Activated CD8-positive, alpha-beta memory T cell treated with anti-CD3 and anti-CD28 coated beads, Interleukin-2, amount 50 U/mL, for 48 hours (primary cell): ENCODE results near the gene TCF4.

Experiments
- DNase-seq: peaks from one replicate; pipeline ENCODE4 v3.0.0-alpha.2; 2020

Gene TCF4

GRCh38 chr18:55543130-55543704 is 44.8 kb downstream of the TCF4 start:
- no peak for DNase-seq

DNA sequence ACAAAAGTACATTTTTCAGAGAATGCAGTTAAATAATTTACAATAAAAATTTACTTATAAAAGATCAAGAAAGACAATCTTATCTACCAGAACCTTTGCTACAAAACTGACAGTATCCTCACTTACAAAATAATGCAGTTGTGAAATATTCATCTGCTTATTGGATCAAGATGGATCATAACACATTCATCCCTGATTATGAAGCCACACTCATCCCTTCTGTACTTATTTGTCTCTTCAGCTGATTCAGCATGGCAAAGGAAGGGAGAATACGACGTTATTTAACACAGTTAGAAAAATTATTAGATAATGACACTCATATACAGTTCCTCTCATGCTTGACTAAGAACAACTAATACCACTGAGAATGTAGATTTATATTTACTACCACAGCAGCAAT is 46.4 kb downstream of the TCF4 start:
- no peak for DNase-seq

DNA sequence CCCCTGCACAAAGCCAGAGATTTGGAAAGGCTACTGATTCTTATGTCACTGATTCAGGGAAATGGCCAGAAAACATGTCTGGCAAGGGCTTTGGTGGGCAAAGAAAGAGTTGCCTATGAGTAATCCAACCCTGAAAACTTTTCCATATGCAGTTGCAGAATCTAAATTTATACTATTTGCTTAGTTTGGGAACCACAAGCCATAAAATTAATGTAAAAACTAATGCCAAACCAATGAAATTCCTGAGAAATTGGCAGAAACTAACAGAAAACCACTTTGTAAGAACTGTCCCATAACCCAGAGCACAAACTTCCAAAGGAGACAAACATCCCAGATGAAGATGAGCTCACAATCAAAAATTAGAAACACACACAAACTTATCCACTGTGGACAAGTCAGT is 48.8 kb downstream of the TCF4 start:
- DNase-seq, result no peak

- no peak for DNase-seq
Observed at GRCh38 chr18:55534996-55535395, 53.0 kb downstream of the TCF4 start.

- no peak for DNase-seq
Observed at GRCh38 chr18:55534547-55534946, 53.4 kb downstream of the TCF4 start.

GRCh38 chr18:55530166-55530565 is 57.8 kb downstream of the TCF4 start:
- no peak for DNase-seq

GRCh38 chr18:55529581-55529980 is 58.4 kb downstream of the TCF4 start:
- no peak for DNase-seq

DNA sequence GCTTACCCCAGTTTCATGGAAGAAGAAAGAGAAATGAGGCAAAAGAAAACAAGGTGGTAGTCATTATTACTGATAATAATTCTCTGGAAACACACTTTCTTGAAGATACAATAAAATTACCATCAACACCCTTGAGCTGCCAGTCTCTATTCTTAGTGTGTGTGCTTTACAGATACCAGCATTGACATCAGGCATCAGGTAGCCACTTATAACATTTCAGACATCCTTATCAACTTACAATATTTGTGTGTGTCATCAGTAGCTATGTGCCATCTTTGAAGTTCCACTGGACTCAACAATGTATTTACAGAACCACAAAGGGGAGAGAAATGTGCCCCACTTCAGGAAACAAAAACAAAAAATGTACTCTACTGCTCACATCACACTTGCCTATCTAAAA is 62.1 kb downstream of the TCF4 start:
- no peak for DNase-seq

DNA sequence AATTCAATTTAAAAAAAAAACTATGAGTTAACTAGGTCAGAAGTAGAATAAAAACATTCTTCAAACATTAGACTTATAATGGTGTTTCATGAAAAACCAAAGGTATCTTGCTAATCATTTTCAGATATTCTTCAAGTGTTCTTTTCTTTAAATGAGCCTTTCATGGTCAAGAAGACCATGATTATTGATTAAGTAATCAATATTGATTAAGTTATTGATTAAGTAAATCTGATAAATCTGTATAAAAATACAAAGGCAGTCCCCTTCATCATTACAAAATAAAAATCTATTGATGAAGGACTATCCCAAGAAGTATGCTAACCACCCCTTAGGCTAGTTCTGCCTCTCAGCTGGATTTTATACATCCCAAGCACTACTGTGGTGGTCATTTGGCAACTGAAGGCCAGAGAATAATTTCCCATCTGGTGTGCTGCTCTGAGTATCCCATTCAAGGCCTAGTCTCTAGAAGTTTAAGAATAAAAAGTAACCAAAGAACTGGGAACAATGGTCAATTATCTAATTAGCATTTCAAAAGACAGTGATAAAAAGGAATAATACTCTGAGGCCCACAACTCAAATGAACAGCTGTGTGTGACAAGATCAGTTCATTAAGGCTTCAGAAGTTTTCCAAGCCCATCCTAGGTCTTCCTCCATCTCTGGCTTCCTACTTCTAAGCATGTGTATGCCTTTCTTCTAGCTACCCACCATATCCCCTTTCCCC is 63.5 kb downstream of the TCF4 start:
- no peak for DNase-seq

- no peak for DNase-seq
Observed at GRCh38 chr18:55523001-55523400, 65.0 kb downstream of the TCF4 start.

- DNase-seq, result no peak
Observed at GRCh38 chr18:55522011-55522410, 66.0 kb downstream of the TCF4 start.

DNA sequence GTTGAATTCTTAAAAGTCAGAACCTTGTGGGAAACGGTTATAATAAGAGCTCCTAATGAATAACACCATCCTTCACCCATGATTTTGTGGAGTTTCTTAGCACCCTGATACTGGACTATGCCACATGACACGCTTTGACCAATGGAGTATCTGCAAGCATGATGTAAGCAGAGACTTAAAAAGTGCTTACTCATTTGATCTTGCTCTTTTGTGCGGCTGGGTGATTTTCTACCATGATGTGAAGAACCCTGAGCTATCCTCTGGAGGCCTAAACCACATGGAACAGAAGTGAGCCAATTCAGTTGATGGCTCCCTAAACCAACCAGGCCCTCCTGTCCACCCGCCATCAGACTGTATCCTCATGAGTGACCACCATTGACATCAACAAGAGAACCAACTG is 70.9 kb downstream of the TCF4 start:
- no peak for DNase-seq

DNA sequence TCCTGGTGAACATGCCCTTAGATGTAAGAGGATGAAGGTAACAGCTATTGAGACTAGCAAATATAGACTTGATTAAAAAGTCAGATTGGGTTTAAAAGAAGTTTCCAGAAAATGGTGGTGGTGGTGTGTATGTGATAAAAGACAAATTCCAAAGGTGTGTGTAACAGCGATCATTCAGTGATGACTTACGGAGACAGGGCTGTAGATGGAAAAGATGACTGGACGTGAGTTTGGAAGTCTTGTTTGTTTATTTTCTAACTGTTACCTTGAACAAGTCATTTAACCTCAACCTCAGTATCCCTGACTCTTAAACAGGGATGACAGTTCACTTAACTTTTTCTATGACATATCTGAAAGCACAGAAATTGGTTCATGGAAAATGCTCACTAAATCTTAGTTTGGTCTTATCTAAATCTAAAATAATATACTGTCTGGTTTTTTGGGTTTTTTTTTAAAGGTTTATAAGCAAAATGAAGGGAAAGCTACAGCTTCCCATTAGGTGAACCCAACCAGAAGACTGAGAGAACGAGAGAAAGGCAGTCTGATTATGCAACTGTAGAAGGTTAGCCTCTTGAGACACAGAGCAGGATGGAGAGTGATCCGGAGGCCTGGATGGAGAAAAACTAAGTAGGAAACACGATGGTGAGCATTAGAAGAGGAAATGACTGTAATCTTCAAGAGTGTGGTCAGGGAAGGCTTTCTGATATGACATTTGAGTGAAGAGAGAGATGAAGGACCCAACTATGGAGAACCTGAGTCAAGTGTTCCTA is 71.9 kb downstream of the TCF4 start:
- no peak for DNase-seq

DNA sequence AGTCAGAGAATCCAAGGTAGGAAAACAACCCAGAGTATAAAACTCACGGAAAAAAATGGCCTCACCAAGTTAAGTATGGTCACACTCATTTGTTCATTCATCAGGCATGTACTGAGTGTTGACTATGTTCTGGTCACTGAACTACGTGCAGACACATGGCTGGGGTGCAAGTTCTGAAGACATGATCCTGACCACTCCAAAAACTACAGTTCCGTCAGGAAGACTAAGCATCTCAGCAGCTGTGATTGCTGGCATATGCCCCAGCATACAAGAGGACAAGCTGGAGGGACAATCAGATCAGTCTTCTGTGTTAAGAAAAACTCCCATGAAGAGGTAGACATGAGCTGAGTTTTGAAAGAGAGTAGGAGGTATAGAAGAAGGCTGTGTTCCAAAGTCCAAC is 72.8 kb downstream of the TCF4 start:
- no peak for DNase-seq

GRCh38 chr18:55513161-55513560 is 74.8 kb downstream of the TCF4 start:
- DNase-seq, result no peak

DNA sequence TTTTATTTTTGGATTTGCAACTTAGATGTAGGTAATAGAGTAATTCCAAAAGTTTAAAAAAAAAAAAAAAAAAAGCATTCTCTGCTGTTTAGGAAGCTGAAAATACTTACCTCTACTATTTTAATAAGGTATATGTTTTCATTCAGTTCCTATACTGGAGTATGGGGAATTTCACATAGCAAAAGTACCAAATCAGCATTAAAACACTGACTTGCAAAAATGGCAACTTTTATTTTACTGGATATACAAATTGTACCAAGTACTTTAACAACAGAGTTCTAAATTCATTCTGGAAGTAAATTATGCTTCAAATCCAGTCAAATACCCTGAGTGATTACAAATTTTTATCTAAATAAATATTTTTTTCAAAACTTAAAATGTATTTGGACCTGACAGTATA is 76.7 kb downstream of the TCF4 start:
- no peak for DNase-seq

- no peak for DNase-seq
Observed at GRCh38 chr18:55510809-55511208, 77.2 kb downstream of the TCF4 start.

DNA sequence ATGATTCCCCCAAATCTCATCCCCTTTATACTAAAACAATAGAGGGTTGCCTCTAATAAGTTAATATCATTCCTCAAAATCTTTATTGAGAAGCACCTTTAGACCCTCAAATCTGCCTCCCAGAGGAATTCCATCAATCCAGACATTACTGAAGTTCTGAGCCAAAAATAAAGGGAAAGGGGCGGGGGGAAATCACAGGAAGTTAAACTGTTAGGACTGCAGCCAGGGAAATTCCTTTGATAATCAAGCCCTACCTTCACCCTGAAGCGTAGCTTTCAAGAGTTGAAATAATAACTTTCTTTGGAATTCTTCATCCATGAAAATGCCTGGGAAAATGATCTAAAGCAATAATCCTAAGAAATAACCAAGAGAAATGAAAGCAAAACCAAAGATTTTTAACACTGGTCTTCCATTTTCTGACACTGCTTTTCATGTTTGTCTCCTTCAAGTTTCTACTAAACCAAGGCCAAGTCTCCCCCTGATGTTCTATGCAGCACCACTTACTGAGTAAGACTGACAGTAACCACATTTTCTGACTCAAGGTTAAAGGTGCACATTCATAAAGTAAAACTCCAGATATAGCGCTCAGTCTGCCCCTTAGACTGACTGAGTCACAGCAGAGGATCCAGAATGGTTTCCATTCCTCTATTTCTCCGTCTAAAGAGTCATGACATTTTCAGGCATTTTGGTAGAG is 78.2 kb downstream of the TCF4 start:
- no peak for DNase-seq

DNA sequence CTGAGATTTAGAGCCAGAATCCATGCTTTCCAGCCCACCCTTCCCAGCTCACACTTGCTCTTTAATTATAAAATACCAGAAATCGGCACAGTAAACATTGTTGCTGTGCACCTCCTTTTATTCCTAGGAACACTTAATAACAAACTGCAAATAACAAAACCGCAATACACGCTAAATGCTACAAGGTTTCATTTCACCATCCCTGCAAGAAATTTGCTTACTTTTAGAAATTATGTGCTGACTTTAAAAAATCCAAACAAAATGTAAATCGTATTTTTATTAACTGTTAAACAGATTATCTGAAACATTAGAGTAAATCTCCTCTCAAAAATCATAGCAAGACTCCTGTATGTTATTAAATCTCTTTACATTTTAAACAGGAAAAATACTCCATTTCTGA is 79.3 kb downstream of the TCF4 start:
- no peak for DNase-seq

- DNase-seq, result no peak
Observed at GRCh38 chr18:55506074-55506473, 81.9 kb downstream of the TCF4 start.

DNA sequence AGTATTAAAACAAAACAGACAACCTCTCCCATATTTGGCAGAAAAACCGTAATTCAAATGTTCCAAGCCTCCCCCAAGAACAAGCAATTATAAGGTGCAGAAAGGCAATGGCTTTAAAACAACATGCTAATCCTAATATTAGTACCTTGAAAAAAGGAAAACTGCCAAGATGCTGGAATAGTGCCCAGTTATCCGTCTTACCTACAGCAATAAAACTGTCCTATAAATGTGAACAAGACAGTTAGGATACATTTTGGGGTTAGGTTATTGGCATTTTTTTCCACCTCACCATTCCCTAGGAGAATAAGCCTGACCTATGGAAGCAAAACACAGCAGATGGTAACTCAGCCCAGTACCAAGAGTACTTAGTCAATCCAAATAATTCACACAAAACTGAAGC is 83.2 kb downstream of the TCF4 start:
- no peak for DNase-seq

DNA sequence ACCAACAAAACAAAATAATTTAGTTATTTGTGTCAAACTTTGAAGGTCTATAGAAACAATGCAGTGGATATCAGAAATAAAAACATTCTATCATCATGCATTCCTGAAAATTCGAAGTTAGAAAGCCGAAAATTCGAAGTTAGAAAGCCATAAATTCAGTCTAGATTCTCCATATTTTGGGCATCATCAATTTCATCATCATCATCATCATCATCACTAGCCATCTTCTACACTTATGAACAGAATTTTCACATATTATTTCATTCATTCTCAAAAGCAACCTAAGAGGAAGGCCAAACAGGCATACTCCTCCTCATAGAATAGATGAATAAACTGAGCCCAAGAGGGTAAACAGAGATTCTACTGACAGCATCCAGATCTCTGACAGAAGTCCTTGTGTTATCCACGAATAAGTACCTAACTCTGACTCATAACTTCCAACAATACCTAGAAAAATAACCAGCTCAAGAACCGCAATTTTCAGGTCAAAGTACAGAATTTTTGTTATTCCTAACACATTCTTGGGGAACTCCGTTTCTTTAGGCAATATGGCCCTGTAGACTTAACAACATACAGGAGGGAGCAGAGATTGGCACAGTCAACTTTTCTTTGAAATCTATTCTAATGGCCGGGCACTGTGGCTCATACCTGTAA is 84.7 kb downstream of the TCF4 start:
- no peak for DNase-seq
